Hypothalamus (tissue), 51 donors: Measurements from ENCODE around the gene WDR72.

Experiments
- DNase-seq, 51 donors: peaks; one replicate each; lab custom pipeline; 2025; lab: John Stamatoyannopoulos, UW

Gene WDR72

DNA sequence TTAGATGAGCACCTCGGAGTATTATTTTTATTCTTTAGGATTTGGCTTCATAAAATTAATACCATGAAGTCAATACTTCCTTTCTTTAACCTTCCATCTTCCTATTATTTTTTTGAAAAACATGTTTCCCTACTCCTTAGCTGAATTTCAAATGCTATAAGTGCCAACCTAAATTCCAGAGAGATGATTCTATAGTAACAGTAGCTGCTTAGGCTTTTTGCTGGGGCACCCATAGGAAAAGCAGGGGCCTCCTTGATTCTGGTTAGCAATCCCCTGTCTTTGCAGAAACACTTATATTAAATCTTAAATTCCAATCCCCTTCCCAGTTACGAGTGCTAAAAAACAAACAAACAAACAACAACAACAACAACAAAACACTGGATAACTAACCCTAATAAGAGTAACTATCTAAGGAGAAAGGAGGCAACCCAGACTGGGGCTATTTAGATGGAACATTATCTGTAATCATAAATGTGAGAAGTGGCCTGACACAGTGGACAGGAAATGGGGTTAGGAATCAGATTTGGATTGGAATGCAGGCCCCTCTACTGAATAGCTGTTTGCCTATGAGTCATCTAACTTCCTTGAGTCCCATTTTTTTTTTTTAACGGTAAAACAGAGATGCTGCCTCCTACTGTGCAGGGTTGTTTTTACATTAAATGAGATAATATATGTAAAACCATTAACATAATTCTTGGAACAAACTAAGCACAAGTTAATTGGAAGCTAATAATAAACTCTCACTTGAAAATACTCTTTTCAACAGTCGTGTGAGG is 148.1 kb downstream of the WDR72 start:
- no peak for DNase-seq

DNA sequence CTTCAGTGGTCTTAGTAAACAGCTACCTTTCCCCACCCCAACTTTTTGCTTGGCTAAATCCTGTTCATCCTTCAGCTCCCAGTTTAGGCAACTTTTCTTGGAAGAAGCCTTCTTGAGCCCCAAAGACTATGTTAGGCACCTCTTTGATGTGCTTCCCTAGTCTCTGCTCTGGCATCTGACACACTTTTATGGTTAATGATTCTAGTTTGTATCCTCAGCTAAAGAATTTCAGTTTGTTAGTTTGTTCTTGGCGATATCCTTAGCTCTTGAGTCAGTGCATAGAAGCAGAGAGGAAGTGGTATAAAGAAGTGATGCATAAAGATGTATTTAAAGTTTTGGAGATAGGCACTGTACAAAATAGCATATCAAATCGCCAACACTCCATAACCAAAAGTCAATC is 168.4 kb downstream of the WDR72 start:
- no peak for DNase-seq

DNA sequence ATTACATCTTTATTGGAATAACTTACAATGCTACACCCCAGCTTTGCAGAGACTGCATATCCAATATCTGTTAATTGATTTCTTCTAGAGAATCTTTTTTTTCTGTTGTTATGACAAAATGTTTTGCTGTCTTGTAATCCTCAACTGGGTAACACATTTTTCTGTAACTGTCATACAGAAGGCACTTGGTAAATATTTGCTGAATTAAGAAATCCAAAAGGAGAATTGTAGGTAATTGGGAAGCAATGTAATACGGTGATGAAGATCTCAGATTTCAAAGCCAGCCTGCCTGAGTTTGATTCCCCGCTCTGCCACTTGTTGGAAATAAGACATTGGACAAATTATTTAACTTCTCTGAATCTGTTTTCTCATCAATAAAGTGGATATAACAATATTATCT is 169.1 kb downstream of the WDR72 start:
- no peak for DNase-seq

DNA sequence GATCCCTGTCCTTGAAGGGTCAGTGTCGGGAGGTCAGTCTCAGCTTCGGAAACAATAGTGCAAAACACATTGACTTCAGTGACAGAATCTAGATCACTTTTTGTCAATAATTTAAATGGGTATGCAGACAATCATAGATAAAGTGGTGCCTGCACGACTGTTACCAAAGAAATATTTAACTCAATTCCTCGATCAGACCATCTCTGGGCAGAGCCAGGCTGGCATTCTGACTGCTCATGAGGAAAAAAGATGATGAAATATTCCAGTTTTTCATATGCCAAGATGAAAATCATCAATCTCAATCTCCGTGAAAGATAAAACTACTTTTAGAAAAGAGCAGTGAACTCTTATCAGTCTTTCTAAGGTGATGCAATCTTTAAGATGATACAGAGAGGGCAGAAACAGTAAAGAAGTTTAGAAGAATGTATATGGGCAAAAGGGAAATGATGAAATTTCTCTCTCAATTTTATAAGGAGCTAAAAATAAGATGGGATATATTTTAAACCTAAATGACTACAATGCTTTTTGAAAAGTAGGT is 169.9 kb downstream of the WDR72 start:
- no peak for DNase-seq

DNA sequence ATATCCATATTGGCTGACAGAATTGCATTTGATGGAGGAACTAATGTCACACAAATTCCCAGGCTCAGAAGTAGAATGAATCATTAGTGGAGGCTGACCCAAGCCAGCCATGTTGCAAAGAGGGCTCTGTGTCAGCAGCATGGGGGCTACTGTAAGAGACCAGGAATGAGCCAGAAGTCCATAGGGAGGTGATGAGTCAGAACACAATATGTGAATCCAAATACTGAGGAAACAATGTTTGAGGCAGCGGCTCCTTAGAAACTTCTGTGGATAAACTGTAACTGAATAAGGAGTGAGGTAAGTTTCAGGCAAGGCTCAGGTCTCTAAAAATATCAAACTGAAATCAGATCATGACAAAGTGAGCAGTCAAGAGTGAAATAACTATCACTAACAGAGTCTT is 170.7 kb downstream of the WDR72 start:
- DNase-seq: no peak

DNA sequence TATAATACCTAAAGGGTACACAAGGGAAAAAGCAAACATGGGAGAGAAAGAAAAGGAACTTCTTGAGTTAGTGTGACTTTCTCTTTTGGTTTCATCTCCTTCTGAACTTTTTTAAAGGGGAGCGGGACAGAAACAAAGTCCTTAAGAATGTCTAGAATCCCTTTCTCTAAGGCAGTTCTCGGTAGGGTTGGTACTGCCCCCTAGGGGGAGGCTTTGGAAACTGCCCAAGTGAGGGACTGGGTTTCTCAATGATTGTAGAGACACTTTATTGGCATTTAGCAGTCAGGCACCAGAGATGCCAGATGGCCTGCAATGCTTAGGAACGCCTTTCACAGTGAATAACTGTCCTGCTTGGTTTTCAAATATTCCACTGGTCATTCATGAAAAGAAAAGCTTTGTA is 172.7 kb downstream of the WDR72 start:
- peak in 22 of 51 donors; percentile 0 to 48 (median 7) for DNase-seq

DNA sequence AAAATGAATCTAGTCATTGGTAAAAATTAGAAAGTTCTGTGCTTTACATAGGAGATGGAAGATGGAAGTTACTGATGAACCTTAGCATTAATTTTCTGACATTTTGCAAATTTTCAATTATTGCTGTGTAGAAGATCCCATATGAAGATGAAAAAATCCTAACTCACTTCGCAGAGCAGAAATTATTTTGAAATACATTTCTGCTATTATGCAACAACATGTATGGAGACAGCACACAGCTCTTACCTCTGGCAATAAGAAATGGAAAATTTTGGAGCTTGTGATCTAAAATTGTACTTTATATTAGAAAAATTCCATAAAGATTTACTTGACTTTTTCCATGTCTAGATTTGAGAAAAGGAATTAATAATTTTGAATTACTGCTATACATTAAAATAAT is 177.9 kb downstream of the WDR72 start:
- DNase-seq: no peak

DNA sequence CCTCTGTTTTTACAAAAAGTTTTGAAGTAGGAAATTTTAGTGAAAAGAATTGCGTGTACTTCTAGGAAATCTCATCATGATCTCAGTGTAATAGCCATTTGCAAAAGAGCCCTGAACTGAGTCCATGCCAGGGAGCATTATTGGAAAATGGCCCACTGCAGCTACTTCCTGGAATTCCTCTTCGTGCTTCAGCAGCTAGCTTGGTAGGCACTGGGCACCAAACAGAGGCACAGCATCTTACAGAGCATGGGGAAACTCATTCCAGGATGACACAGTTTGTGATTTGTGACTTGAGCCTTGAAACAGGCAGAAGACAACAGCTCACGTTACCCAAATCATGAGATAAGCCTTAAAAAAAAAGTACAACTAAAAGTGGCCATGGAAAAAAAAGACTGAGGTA is 179.1 kb downstream of the WDR72 start:
- peak in 17 of 51 donors; percentile 0 to 28 (median 3) for DNase-seq

DNA sequence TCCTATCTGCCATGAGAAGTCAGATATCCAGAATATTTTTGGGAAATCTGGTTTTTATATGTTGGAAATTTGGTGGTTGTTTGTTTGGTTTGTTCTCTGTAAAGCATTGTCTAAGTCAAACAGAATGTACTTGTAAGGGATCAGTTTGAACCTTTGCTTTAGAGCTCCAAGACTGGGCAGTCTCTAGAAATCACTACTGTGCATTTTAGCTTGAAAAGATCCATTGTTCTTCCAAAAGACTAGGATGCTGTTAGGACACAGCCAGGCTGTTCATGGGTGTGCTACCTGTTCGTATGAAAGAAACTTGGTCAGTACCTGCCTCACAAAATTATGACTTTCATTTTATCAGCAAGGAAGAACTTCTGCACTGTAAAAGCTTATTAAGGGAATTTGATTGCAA is 182.6 kb downstream of the WDR72 start:
- DNase-seq: peak in 1 of 51 donors; percentile 0

DNA sequence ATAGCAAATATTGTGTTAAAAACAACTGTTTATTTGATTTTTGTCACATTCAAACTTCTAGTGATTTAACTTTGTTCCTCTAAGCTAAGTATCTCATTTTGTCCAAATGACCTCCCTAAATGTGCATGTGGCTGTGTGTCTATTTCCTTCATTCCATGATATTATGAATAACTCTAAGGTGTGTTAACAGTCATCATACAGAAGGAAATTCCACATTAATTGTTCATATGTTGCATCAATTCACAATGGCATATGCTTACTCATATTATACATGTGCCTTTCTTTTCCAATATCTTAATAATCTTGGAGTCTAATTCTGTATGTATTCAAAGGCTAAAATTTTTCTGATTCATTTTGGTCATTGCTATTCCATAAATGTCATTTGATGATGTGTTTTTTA is 186.4 kb downstream of the WDR72 start:
- DNase-seq: no peak

DNA sequence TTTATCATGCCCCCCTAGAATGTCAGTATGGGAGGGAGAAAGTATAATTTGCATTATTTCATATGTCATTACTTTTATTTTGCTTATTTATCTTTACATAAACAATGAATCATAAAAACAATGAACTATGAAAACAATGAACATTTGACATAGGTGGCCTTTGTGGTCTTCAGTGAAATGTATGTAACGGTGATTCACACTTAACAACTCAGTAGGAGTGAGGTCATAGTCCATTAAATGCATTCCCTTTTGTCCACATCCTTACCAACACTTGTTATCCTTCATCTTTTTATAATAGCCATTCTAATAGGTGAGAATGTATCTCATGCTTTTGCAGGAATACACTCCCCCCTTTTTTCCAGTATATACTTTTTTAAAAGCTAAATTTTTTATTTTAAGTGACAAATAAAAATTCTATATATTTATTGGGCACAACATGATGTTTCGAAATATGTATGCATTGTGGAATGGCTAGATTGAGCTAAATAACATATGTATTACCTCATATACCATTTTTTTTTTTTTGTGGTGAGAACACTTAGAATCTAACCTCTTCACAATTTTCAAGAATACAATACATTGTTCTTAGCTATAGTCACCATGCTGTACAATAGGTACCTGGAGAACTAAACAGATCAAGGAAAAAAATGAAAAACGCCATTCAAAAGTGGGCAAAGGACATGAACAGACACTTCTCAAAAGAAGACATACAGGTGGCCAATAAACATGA is 189.5 kb downstream of the WDR72 start:
- DNase-seq: no peak

DNA sequence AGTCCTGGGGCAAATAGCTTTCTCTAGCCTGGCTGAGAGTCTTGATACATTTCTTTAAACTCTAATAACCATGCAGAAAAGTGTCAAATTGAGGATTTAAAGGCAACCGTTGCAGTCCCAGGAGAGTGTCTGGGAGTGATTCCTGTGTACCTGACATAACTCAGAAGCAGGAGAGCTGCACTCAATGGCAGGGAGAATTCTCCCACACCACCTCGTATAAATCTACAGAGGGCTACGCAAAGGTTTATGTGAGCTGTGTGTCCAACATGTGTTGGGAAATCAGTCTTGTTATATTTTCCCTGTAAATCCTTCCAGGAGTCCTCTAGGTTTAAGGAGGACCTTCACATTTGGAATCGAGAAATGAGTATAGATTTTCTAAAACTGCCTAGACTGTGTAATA is 192.6 kb downstream of the WDR72 start:
- no peak for DNase-seq

DNA sequence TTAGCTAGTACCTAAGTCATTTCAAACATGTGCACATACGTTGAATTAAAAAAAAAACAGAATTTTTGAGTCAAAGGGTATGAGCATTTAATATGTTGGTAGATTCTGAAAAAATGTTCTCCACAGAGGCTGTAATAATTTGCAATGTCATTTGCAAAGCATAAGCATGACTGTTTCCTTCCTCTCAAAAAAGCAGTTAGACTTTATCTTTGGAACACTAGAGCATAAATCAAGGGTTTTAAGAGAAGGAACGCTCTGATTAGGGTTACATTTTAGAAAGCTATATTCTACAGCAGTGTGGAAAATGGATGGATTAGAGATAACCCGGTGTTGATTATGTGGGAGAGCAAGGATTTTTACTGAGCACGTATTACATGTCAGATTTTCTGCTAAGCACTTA is 193.7 kb downstream of the WDR72 start:
- no peak for DNase-seq

DNA sequence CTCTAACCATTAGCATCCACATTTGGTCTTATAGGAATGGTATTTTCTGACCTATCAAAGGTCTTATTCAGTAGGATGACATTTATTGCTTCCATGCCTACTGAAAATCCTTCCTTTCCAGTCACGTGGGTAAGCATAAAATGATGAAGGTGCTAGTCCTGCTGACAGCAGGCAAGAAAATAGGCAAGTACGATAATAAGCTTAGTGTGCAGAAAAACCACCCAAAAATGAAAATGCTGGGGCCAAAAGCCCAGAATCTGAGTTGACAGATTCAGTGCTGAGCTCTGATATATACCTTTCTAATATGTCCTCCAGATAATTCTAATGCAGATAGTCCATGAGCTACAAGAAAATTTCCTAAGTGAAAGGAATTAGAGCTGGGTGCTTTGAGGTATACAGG is 194.8 kb downstream of the WDR72 start:
- no peak for DNase-seq

DNA sequence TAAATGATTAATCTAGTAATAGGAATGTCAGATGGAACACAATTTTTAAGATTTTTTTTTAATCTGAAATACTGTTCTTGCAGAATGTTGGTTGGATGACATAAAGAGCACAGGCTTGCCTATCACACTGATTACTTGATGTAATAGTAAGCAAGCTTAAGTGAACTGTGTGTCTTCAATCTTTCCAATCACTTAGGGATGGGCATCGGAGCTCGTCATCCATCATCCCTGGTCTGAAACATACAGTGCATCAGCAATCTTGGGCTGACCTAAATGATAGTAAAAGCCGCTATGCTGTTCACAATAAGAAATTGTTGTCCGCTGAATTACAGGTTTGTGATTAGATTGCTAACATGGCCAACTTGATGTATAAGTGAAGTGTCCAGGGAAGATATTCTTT is 195.8 kb downstream of the WDR72 start:
- no peak for DNase-seq

DNA sequence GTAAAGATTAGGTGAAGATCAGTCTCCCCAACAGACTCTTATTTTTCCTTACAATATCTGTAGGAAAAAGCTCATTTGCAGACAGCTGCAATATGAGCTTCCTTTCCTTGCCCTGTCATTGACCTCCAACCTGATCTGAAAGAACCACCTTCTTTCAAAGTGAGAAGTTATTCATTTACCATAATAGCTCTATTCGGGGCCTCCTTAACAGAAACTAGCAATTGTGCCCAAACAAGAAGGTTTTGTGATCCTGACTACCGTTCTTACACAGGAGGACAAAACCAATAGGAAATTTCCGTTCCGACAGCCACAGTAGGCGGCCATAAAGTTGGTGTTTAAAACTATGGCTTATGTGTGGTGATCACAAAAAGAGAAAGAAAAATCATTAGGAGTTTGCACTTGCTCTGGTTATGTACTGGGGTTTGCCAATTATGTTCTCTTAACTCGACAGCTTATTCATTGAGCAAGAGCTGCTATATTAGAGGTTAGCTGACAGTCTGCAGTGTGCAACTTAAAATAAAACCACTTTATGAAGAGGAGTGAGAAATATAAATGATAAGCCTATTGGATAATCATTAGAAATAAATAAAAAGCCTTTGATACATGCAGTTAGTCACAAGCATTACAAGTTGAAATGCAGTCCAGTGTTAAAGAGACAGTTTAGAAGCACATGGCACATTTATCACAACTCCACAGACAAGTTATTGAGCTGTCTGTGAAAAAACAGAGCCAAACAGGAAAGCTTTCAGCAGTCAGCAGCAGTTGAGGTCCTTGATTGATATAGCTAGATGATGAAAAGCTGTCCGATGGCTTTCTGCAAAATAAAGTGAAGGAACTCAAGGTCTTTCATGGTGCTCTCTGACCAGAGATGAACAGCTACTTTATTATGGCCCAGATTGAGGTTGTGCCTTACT is 199.8 kb downstream of the WDR72 start:
- DNase-seq: no peak

DNA sequence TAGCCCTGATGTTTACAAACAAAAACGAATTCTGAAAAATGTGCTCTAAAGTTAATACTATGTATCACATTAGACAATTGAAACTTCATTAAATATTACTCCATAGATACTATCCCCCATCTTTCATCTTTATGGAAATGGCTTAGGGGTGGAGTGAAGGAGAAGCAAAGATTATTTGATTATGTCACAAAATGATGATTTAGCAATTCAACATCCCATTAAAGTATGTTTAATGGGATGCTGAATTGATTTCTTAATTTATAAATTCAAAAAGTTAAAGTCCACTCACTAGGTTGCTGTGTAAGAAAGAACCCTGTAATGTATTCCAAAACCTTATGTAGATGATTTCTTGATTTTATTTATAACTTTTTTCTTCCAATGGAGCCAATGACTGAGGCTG is 201.1 kb downstream of the WDR72 start:
- no peak for DNase-seq

DNA sequence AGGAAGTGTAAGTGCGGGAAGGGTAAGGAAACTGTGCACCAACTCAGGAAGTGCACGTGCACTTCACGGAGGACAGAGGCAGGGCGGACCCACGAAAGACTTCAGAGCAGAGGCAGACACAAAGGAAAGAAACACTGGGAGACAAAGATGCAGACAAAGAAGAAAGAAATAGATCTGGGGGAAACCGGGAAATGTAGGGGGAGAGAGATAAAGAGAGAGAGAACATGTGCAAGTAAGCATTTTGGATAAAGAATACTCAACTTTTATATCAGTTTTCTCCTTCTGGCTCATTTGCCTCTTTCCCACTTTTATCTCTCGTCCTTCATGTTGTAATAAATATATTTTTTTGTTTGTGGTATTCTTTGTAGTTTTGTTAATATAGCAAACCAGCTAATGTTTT is 204.2 kb downstream of the WDR72 start:
- no peak for DNase-seq

DNA sequence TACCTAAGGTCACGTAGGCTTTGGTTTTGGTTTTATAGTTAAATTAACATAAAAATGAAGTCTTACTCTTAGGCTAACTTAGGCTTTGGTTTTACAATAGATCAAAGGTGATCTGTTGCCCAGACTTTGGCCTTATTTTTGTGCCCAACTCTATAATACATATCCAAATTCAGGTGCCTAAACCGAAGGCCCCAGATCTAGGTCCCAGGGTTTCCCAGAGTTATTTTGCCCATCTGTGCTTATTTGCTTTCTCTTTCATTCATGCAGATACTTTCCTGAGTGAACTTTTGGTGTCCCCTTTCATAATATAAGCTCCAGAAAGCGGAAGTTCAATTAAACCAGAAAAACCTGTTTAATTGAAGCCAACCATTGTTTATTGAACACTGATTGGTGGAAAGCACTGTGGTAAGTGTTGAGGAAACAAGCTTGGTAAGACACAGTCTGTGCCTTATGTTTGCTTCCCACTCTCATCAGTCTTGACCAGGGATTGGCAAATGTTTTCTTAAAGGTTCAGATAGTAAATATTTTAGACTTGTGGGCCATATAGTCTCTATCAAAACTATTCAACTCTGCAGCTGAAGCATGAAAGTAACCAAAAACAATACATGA is 209.7 kb downstream of the WDR72 start:
- DNase-seq: no peak

DNA sequence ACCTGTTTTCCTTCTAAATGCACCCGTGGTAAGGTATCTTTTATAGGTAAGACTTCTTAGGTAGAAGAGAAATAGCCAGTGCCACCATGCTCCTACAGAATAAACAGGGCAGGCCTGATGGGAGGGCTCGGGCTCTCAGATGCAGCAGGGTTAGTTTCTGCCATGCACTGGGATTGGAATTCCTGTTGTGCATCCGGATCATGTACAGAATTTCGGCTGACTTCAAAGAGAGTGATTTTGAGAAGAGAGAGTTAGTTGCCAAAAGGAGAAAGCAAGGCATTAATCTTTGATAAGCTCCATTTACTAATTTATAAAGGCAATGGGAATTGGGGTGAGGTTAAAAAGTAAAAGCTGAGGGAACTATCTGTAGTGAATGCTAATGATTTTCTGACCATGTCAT is 211.2 kb downstream of the WDR72 start:
- DNase-seq: no peak
